ENCODE data around the gene BMPR1A. TPM values are rescaled to one million over a fixed set of nuclear protein-coding genes. Genes with fewer than 3 reads are reported as not detected.
"Not testable (repeated sequence)": the region's sequence is repeated elsewhere in the genome, so short reads cannot be mapped to it uniquely, and the experiment has no call there.

The BMPR1A gene
- polyA plus RNA-seq, 2 of the 4 experiments (the other 2 are of a cell fraction): 25.5 to 39.0 TPM

DNA sequence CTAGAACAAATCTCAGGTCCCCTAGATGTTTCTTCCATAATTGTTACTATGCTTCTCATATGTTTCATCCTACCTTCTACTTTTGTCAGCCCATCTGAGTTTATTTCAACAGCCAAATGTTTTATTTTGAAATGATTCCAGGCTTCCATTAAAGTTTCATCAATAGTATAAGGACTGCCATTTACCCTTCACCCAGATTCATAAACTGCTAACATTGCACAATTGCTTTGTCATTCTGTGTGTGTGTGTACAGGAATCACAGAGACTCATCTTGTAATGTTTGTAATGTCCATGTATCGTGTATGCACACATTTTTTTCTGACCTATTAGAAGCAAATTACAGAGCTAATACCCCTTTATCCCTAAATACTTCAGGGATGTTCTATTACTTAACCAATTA lies 175.5 kb downstream of the BMPR1A start:
- ChIA-PET POLR2A (interaction anchor here (0.6 kb wide), 1 partner anchor 179 kb away, joined by 4 read pairs; no protein-coding TSS in a partner anchor), CTCF (interaction anchor here (1.1 to 1.4 kb wide), 2 partner anchors 11 kb away, joined by 3 to 4 read pairs; no protein-coding TSS in a partner anchor)
- no peak for TF ChIP-seq JUNB (IDR thresholded peaks at IDR 0.05)
- TF ChIP-seq JUN (IDR thresholded peaks at IDR 0.05): no peak
- TF ChIP-seq MAFK (IDR thresholded peaks at IDR 0.05; ENCODE audit: partially characterized antibody): peak; percentile 84
- TF ChIP-seq, protein P1, sequence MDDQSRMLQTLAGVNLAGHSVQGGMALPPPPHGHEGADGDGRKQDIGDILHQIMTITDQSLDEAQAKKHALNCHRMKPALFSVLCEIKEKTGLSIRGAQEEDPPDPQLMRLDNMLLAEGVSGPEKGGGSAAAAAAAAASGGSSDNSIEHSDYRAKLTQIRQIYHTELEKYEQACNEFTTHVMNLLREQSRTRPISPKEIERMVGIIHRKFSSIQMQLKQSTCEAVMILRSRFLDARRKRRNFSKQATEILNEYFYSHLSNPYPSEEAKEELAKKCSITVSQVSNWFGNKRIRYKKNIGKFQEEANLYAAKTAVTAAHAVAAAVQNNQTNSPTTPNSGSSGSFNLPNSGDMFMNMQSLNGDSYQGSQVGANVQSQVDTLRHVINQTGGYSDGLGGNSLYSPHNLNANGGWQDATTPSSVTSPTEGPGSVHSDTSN (IDR thresholded peaks at IDR 0.05): no peak
- TF ChIP-seq FOSL2 (IDR thresholded peaks at IDR 0.05): no peak
- TF ChIP-seq FOSL2 (CRISPR knock-in tag; IDR thresholded peaks at IDR 0.05): no peak
- no peak for TF ChIP-seq PHF8 (IDR thresholded peaks at IDR 0.05; ENCODE audit: borderline replicate concordance, low read depth)
- peak in 1 of 2 experiments; percentile 18; a peak in 2 of 4 replicates for TF ChIP-seq CEBPB (IDR thresholded peaks at IDR 0.05)
- peak; percentile 56 for FAIRE-seq
- peaks cover 3% of the 10 kb centered on the region; the same call in 1 of the 3 replicates for H3K4me1 ChIP-seq
- WGBS (ENCODE audit: missing lambda C conversion rate): 87% methylated on average over 1 of the region's 1 CpG
- H3K9me3 ChIP-seq: no peaks in the 10 kb centered on the region
- H3K4me2 ChIP-seq: no peak overlapping the region
- H3K27ac ChIP-seq: no peak overlapping the region
- no peak for ATAC-seq
- no peak overlapping the region for H3K4me3 ChIP-seq
- DNase-seq (ENCODE audit: low read depth in 1 of 2, low spot score in 1 of 2): no peak

DNA sequence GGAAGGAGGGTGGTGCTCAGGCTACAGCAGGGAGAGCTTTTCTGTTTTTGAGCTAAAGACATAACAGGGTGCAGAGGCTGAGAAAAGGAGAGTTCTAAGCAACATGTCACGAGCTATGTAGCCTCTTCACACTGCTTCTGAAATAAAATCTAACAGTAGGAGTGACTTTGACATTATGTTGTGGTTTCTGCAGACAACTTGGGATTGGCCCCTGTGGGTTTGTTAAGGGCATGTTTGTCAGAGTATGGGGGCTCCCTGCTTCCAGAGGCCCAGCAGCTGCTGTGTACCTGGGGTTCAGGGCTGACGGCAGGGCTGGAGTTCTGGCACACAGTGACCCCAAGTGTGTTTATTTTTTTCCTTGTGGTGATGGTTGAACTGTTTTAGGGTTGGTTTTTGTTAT lies 176.3 kb downstream of the BMPR1A start:
- TF ChIP-seq POLR2AphosphoS2 (conservative IDR thresholded peaks at IDR 0.05; ENCODE audit: low read length): no peak
- TF ChIP-seq CBX2 (IDR thresholded peaks at IDR 0.05; ENCODE audit: borderline replicate concordance, low read depth): no peak
- TF ChIP-seq, protein P2, sequence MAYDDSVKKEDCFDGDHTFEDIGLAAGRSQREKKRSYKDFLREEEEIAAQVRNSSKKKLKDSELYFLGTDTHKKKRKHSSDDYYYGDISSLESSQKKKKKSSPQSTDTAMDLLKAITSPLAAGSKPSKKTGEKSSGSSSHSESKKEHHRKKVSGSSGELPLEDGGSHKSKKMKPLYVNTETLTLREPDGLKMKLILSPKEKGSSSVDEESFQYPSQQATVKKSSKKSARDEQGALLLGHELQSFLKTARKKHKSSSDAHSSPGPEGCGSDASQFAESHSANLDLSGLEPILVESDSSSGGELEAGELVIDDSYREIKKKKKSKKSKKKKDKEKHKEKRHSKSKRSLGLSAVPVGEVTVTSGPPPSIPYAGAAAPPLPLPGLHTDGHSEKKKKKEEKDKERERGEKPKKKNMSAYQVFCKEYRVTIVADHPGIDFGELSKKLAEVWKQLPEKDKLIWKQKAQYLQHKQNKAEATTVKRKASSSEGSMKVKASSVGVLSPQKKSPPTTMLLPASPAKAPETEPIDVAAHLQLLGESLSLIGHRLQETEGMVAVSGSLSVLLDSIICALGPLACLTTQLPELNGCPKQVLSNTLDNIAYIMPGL (CRISPR knock-in tag; IDR thresholded peaks at IDR 0.05; ENCODE audit: borderline replicate concordance): no peak
- no peak for TF ChIP-seq FOSB (CRISPR knock-in tag; IDR thresholded peaks at IDR 0.05)
- no peak for TF ChIP-seq EHF (CRISPR knock-in tag; IDR thresholded peaks at IDR 0.05)
- no peak for TF ChIP-seq NPAS2 (CRISPR knock-in tag; IDR thresholded peaks at IDR 0.05; ENCODE audit: borderline replicate concordance)
- TF ChIP-seq, protein P1 (IDR thresholded peaks at IDR 0.05): no peak
- TF ChIP-seq HOXB5 (CRISPR knock-in tag; IDR thresholded peaks at IDR 0.05): no peak
- no peak for TF ChIP-seq TFCP2L1 (CRISPR knock-in tag; IDR thresholded peaks at IDR 0.05)
- TF ChIP-seq ZSCAN20 (CRISPR knock-in tag; IDR thresholded peaks at IDR 0.05): no peak
- no peak for TF ChIP-seq SREBF2 (IDR thresholded peaks at IDR 0.05)
- TF ChIP-seq MAX (IDR thresholded peaks at IDR 0.05): no peak
- no peak overlapping the region for H3K27ac ChIP-seq
- DNase-seq (ENCODE audit: low read depth in 1 of 2, low spot score in 1 of 2) (no peak), ATAC-seq (no peak), FAIRE-seq (no peak)
- 93% methylated on average over 2 of the region's 2 CpGs for WGBS (ENCODE audit: missing lambda C conversion rate)
- no peak overlapping the region for H3K4me3 ChIP-seq
- no peaks in the 10 kb centered on the region for H3K9me3 ChIP-seq
- peaks cover 3% of the 10 kb centered on the region; the same call in 1 of the 3 replicates for H3K4me1 ChIP-seq
- no peak overlapping the region for H3K4me2 ChIP-seq
- ChIA-PET CTCF (interaction anchor here (1.1 to 1.4 kb wide), 2 partner anchors 10 to 11 kb away, joined by 3 to 4 read pairs; no protein-coding TSS in a partner anchor), POLR2A (interaction anchor here (0.6 kb wide), 1 partner anchor 179 kb away, joined by 4 read pairs; no protein-coding TSS in a partner anchor)

GRCh38 chr10:86934162-86934711 lies 177.8 kb downstream of the BMPR1A start:
- H3K4me2 ChIP-seq; POLR2A ChIA-PET; FAIRE-seq; H3K27ac ChIP-seq; DNase-seq (ENCODE audit: low read depth in 1 of 2, low spot score in 1 of 2); H3K4me1 ChIP-seq; H3K4me3 ChIP-seq; ATAC-seq; H3K9me3 ChIP-seq: not testable (repeated sequence)
- CTCF ChIA-PET: interaction anchor here (0.6 to 1.2 kb wide), 2 partner anchors 20 to 63 kb away, joined by 3 read pairs; no protein-coding TSS in a partner anchor
- WGBS (ENCODE audit: missing lambda C conversion rate): 73% methylated on average over 6 of the region's 6 CpGs
